H1 (cell line): ENCODE data around the gene RETNLB. TPM values are rescaled to one million over a fixed set of nuclear protein-coding genes. Genes with fewer than 3 reads are reported as not detected.

ENCODE experiments used
- CTCF ChIA-PET: fragments of 300-600 bp; sonication (Branson Sonifier 250); formaldehyde crosslinking; loops from one replicate; lab custom pipeline; 2021; ENCODE audit not compliant: partially characterized antibody; lab: Charles Lee
- POLR2A ChIA-PET: fragments of 300-600 bp; sonication (Branson Sonifier 250); formaldehyde crosslinking; loops from one replicate; lab custom pipeline; 2021; ENCODE audit warnings: inconsistent platforms; ENCODE audit not compliant: partially characterized antibody; lab: Charles Lee
- DNase-seq, 2 experiments: peaks; one replicate each; pipeline versions ENCODE4 v3.0.0 to v3.0.0-alpha.2; 2010 to 2022; ENCODE audit warnings: low spot score in 2 of 2, low read depth in 1 of 2, mixed read lengths in 1 of 2
- FAIRE-seq: peaks from 2 replicates; lab custom pipeline; 2011; peaks lifted over from hg19 to GRCh38; lab: Jason Lieb, UNC
- H2AFZ ChIP-seq: 2 replicates; pipeline ENCODE4 v1.8.1; 2012; ENCODE audit warnings: low read length, inconsistent platforms
- H2AK5ac ChIP-seq: 2 replicates; pipeline ENCODE4 v1.6.1; 2013; ENCODE audit warnings: low read depth, low read length
- H2BK120ac ChIP-seq: replicated peaks from 2 replicates; pipeline ENCODE3; 2013; ENCODE audit warnings: low read depth, low read length, inconsistent platforms
- H2BK12ac ChIP-seq: 2 replicates; pipeline ENCODE4 v1.6.1; 2013; ENCODE audit warnings: low read depth, low read length
- H2BK15ac ChIP-seq: 2 replicates; pipeline ENCODE4 v1.6.1; 2013; ENCODE audit warnings: low read length
- H2BK20ac ChIP-seq: 2 replicates; pipeline ENCODE4 v1.6.1; 2013; ENCODE audit warnings: low read length
- H2BK5ac ChIP-seq: 2 replicates; pipeline ENCODE4 v1.6.1; 2013; ENCODE audit warnings: low read depth, low read length
- H3K14ac ChIP-seq: 2 replicates; pipeline ENCODE4 v1.6.1; 2013; ENCODE audit warnings: inconsistent platforms; ENCODE audit not compliant: insufficient read length
- H3K18ac ChIP-seq: 2 replicates; pipeline ENCODE4 v1.6.1; 2013; ENCODE audit warnings: low read length; ENCODE audit errors: extremely low read depth
- H3K23ac ChIP-seq: 2 replicates; pipeline ENCODE4 v1.6.1; 2013; ENCODE audit warnings: inconsistent platforms; ENCODE audit not compliant: insufficient read length
- H3K23me2 ChIP-seq: 2 replicates; pipeline ENCODE4 v1.6.1; 2013; ENCODE audit warnings: low read depth, low read length
- H3K27ac ChIP-seq: 2 replicates; pipeline ENCODE4 v1.6.1; 2011; ENCODE audit warnings: low read depth, low read length, inconsistent platforms
- H3K27me3 ChIP-seq, 4 experiments: replicated peaks in 1 of 4; 1 replicate in 1 of 4; 2 replicates in 3 of 4; pipeline versions ENCODE4 v1.6.1 to v1.8.1; 2011 to 2013; ENCODE audit warnings: low read length in 3 of 4, mild to moderate bottlenecking in 3 of 4, inconsistent platforms in 2 of 4, mixed read lengths in 2 of 4, moderate library complexity in 1 of 4; ENCODE audit not compliant: control insufficient read depth in 3 of 4, insufficient read depth in 3 of 4; ENCODE audit errors: extremely low read depth in 1 of 4
- H3K36me3 ChIP-seq, 4 experiments: 2 replicates each; pipeline versions ENCODE4 v1.6.1 to v1.8.1; 2011 to 2013; ENCODE audit warnings: mild to moderate bottlenecking in 4 of 4, low read length in 3 of 4, moderate library complexity in 2 of 4, control low read depth in 1 of 4, inconsistent platforms in 1 of 4; ENCODE audit not compliant: insufficient read depth in 4 of 4, control insufficient read depth in 2 of 4
- H3K4ac ChIP-seq: replicated peaks from 2 replicates; pipeline ENCODE3; 2013; ENCODE audit warnings: low read length, low read depth, mixed read lengths, inconsistent platforms; ENCODE audit not compliant: insufficient read length
- H3K4me1 ChIP-seq, 4 experiments: replicated peaks in 1 of 4; 1 replicate in 1 of 4; 2 replicates in 3 of 4; pipeline versions ENCODE4 v1.6.1 to v1.8.1; 2011 to 2013; ENCODE audit warnings: low read length in 3 of 4, inconsistent platforms in 2 of 4, mixed read lengths in 1 of 4; ENCODE audit not compliant: insufficient read depth in 4 of 4, control insufficient read depth in 3 of 4
- H3K4me2 ChIP-seq, 2 experiments: 2 replicates each; pipeline versions ENCODE4 v1.6.1 to v1.8.1; 2011 to 2013; ENCODE audit warnings: low read depth in 2 of 2, low read length in 2 of 2, control low read depth in 1 of 2, inconsistent platforms in 1 of 2, mild to moderate bottlenecking in 1 of 2; ENCODE audit not compliant: insufficient read depth in 1 of 2
- H3K4me3 ChIP-seq, 4 experiments: fragments of 200-600, 300-600 bp in 1 of 4; sonication (generic), shearing (Covaris generic), sonication (Bioruptor Twin) in 1 of 4; 2 replicates each; pipeline versions ENCODE4 v1.5.1 to v1.8.1; 2011 to 2016; ENCODE audit warnings: low read length in 4 of 4, low read depth in 3 of 4, control low read depth in 2 of 4, inconsistent platforms in 2 of 4, mild to moderate bottlenecking in 2 of 4, mixed read lengths in 1 of 4, moderate library complexity in 1 of 4; ENCODE audit not compliant: insufficient read depth in 2 of 4; ENCODE audit errors: extremely low read depth in 1 of 4
- H3K56ac ChIP-seq: replicated peaks from 2 replicates; pipeline ENCODE3; 2013; ENCODE audit warnings: low read depth, mild to moderate bottlenecking, mixed read lengths, low read length, inconsistent platforms; ENCODE audit not compliant: insufficient read length
- H3K79me1 ChIP-seq: 2 replicates; pipeline ENCODE4 v1.6.1; 2013; ENCODE audit warnings: low read depth, low read length, control low read depth
- H3K79me2 ChIP-seq, 2 experiments: 2 replicates each; pipeline versions ENCODE4 v1.6.1 to v1.8.1; 2012 to 2013; ENCODE audit warnings: low read length in 2 of 2, mild to moderate bottlenecking in 2 of 2, inconsistent platforms in 1 of 2; ENCODE audit not compliant: insufficient read depth in 2 of 2, control insufficient read depth in 1 of 2
- H3K9ac ChIP-seq, 4 experiments: replicated peaks in 1 of 4; 1 replicate in 1 of 4; 2 replicates in 3 of 4; pipeline versions ENCODE4 v1.6.1 to v1.8.1; 2011 to 2013; ENCODE audit warnings: low read depth in 3 of 4, low read length in 3 of 4, control low read depth in 2 of 4, mild to moderate bottlenecking in 2 of 4, moderate library complexity in 2 of 4, inconsistent platforms in 1 of 4; ENCODE audit errors: extremely low read depth in 1 of 4
- H3K9me3 ChIP-seq, 2 experiments: 2 replicates each; pipeline versions ENCODE4 v1.6.1 to v1.8.1; 2012 to 2013; ENCODE audit warnings: mild to moderate bottlenecking in 2 of 2, moderate library complexity in 2 of 2, control low read depth in 1 of 2, inconsistent platforms in 1 of 2, low read depth in 1 of 2, low read length in 1 of 2, mixed read lengths in 1 of 2; ENCODE audit not compliant: insufficient read depth in 2 of 2
- H4K20me1 ChIP-seq, 2 experiments: replicated peaks in 1 of 2; 2 replicates each; pipeline versions ENCODE3 to v1.8.1; 2011 to 2013; ENCODE audit warnings: inconsistent platforms in 2 of 2, low read length in 2 of 2, mild to moderate bottlenecking in 1 of 2; ENCODE audit not compliant: insufficient read depth in 2 of 2, control insufficient read depth in 1 of 2
- H4K5ac ChIP-seq: 2 replicates; pipeline ENCODE4 v1.6.1; 2013; ENCODE audit warnings: low read length, low read depth, mixed read lengths, inconsistent platforms; ENCODE audit not compliant: insufficient read length
- H4K8ac ChIP-seq: 2 replicates; pipeline ENCODE4 v1.8.0; 2013; ENCODE audit warnings: mild to moderate bottlenecking, moderate library complexity, low read length, inconsistent platforms; ENCODE audit not compliant: insufficient read depth; ENCODE audit errors: extremely low read depth
- H4K91ac ChIP-seq: replicated peaks from 2 replicates; pipeline ENCODE3; 2013; ENCODE audit warnings: low read length, mixed read lengths, inconsistent platforms; ENCODE audit not compliant: insufficient read length
- CHD2 ChIP-seq: IDR thresholded peaks from 2 replicates; pipeline ENCODE4 v1.6.1; 2012; ENCODE audit warnings: low read length, improper control_type of control experiment
- CTBP2 ChIP-seq: IDR thresholded peaks from 2 replicates; pipeline ENCODE4 v1.7.0; 2011; ENCODE audit warnings: borderline replicate concordance, mild to moderate bottlenecking, moderate library complexity, mixed read lengths, low read length; ENCODE audit not compliant: insufficient read depth, insufficient read length
- SP4 ChIP-seq: IDR thresholded peaks from 2 replicates; pipeline ENCODE4 v1.6.1; 2012; ENCODE audit warnings: low read length, inconsistent platforms
- WGBS, 2 experiments: shearing (Covaris generic) in 1 of 2; methylation state at CpG; one replicate each; pipeline versions ENCODE4 v1.1.6 to v1.1.7; 2013 to 2015; ENCODE audit warnings: low lambda C conversion rate in 2 of 2, mixed read lengths in 2 of 2, inconsistent platforms in 1 of 2, low coverage in 1 of 2, missing lambda C conversion rate in 1 of 2; ENCODE audit not compliant: insufficient replicate concordance in 2 of 2, insufficient coverage in 1 of 2, insufficient read length in 1 of 2; ENCODE audit errors: extremely low coverage in 1 of 2, missing lambda C conversion rate in 1 of 2; 5-methylcytosine and 5-hydroxymethylcytosine counted together
- polyA plus RNA-seq, 7 experiments: library from polyadenylated mRNA; depleted of rRNA in 3 of 7; stranded (reverse) in 5 of 7; unstranded in 2 of 7; fragments of >200 nt in 5 of 7; fragments of 200-250 nt in 2 of 7; gene quantifications; 1 replicate in 5 of 7; 2 replicates in 1 of 7; 4 replicates in 1 of 7; pipeline versions ENCODE4 v1.2.1 to v1.2.3, GENCODE V29; 2011 to 2013; ENCODE audit warnings: missing spikeins in 2 of 7, mixed read lengths in 2 of 7
- total RNA-seq: library from RNA; stranded (reverse); fragmentation: NEBNext Ultra II Directional; extraction: Animal tissue kit (Norgen Biotek cat#: 25700); gene quantifications from 2 replicates; pipeline ENCODE4 v1.2.1, GENCODE V29; 2021

The RETNLB gene
- total and polyA plus RNA-seq, 2 of the 8 experiments (the other 6 are each of a cell fraction or from before 2014, with no cell fraction given): not detected

- Histone ChIP-seq H3K27me3 (no peaks in the 10 kb centered on the region), H2AK5ac (no peak overlapping the region), H3K27ac (no peak overlapping the region), H2BK15ac (no peak overlapping the region), H2BK5ac (no peak overlapping the region), H3K23me2 (no peaks in the 10 kb centered on the region), H3K4me1 (no peaks in the 10 kb centered on the region), H2BK120ac (no peak overlapping the region), H3K23ac (no peak overlapping the region), H3K56ac (no peak overlapping the region), H3K79me1 (no peaks in the 10 kb centered on the region), H4K20me1 (no peaks in the 10 kb centered on the region), H4K5ac (no peak overlapping the region), H3K4me2 (no peak overlapping the region), H3K18ac (no peak overlapping the region), H3K36me3 (no peaks in the 10 kb centered on the region), H3K9ac (no peak overlapping the region), H3K4me3 (no peak overlapping the region), H4K8ac (no peak overlapping the region), H3K4ac (no peak overlapping the region), H3K9me3 (no peaks in the 10 kb centered on the region), H2AFZ (no peak overlapping the region), H2BK20ac (no peak overlapping the region), H2BK12ac (no peak overlapping the region), H3K79me2 (no peaks in the 10 kb centered on the region), H3K14ac (no peak overlapping the region), H4K91ac (no peak overlapping the region)
- WGBS, 2 experiments: 84% methylated on average over 4 of the region's 4 CpGs; no CpG with 5 or more reads in 1 of the 2 experiments
- FAIRE-seq (no peak), DNase-seq (no peak)
- POLR2A ChIA-PET: no interaction called here
- CTCF ChIA-PET: interaction anchor here (1.1 kb wide), 1 partner anchor 60 kb away, joined by 3 read pairs; no protein-coding TSS in a partner anchor
- TF ChIP-seq CTBP2 (no peak), CHD2 (no peak), SP4 (no peak)
These were observed 23.0 kb upstream of the RETNLB start for GRCh38 chr3:108780235-108780634.
